SK-N-SH treated with all-trans-retinoic acid at 6 μM for 48 hours (cell line): ENCODE results near the gene MAML3.

Experiments
- ATAC-seq: fragments of 200-7000 bp; cut with Tn5 transposase; 3 replicates; pipeline ENCODE4 v1.9.1; 2020; ENCODE audit warnings: mild to moderate bottlenecking, moderate library complexity
- ARNTL ChIP-seq: fragments of 450-650 bp; formaldehyde crosslinking; IDR thresholded peaks from 2 replicates; pipeline ENCODE4 v1.5.0; 2020; ENCODE audit warnings: low read depth, mild to moderate bottlenecking, moderate library complexity, borderline replicate concordance
- BACH2 ChIP-seq: fragments of 250-450 bp; sonication (Bioruptor Pico); IDR thresholded peaks from 2 replicates; pipeline ENCODE4 v1.9.0; 2021; ENCODE audit warnings: mild to moderate bottlenecking, borderline replicate concordance
- CREB5 ChIP-seq: fragments of 250-450 bp; sonication (Bioruptor Pico); IDR thresholded peaks from 2 replicates; pipeline ENCODE4 v1.5.1; 2020; ENCODE audit warnings: low read depth, mild to moderate bottlenecking, moderate library complexity
- CSDC2 ChIP-seq: fragments of 250-450 bp; sonication (Bioruptor Pico); IDR thresholded peaks from 2 replicates; pipeline ENCODE4 v1.5.0; 2020; ENCODE audit warnings: mild to moderate bottlenecking, moderate library complexity
- ESRRG ChIP-seq: fragments of 250-450 bp; sonication (Bioruptor Pico); IDR thresholded peaks from 2 replicates; pipeline ENCODE4 v1.6.1; 2021; ENCODE audit warnings: mild to moderate bottlenecking
- GLIS3 ChIP-seq: fragments of 250-450 bp; sonication (Bioruptor Pico); IDR thresholded peaks from 2 replicates; pipeline ENCODE4 v1.5.0; 2020; ENCODE audit warnings: mild to moderate bottlenecking, moderate library complexity
- ISL1 ChIP-seq: fragments of 250-450 bp; sonication (Bioruptor Pico); IDR thresholded peaks from 2 replicates; pipeline ENCODE4 v2.1.2; 2022; ENCODE audit warnings: mild to moderate bottlenecking, moderate library complexity
- OSR1 ChIP-seq: fragments of 250-450 bp; sonication (Bioruptor Pico); IDR thresholded peaks from 2 replicates; pipeline ENCODE4 v1.8.0; 2022; ENCODE audit warnings: moderate library complexity, mild to moderate bottlenecking, inconsistent platforms
- PATZ1 ChIP-seq: fragments of 250-450 bp; sonication (Bioruptor Pico); IDR thresholded peaks from 2 replicates; pipeline ENCODE4 v1.8.0; 2020; ENCODE audit warnings: mild to moderate bottlenecking, moderate library complexity, borderline replicate concordance
- POU6F1 ChIP-seq: fragments of 250-450 bp; sonication (Bioruptor Pico); IDR thresholded peaks from 2 replicates; pipeline ENCODE4 v1.8.0; 2021; ENCODE audit warnings: low read depth, mild to moderate bottlenecking, moderate library complexity, borderline replicate concordance
- PPARA ChIP-seq: fragments of 250-450 bp; sonication (Bioruptor Pico); IDR thresholded peaks from 2 replicates; pipeline ENCODE4 v1.5.0; 2020; ENCODE audit warnings: mild to moderate bottlenecking, borderline replicate concordance
- RARB ChIP-seq: fragments of 250-450 bp; sonication (Bioruptor Pico); IDR thresholded peaks from 2 replicates; pipeline ENCODE4 v1.8.0; 2021; ENCODE audit warnings: mild to moderate bottlenecking, moderate library complexity
- SNAI2 ChIP-seq: fragments of 250-450 bp; sonication (Bioruptor Pico); IDR thresholded peaks from 2 replicates; pipeline ENCODE4 v1.5.0; 2020; ENCODE audit warnings: mild to moderate bottlenecking, moderate library complexity
- TCF4 ChIP-seq: fragments of 250-450 bp; sonication (Bioruptor Pico); IDR thresholded peaks from 2 replicates; pipeline ENCODE4 v1.8.0; 2021; ENCODE audit warnings: mild to moderate bottlenecking, moderate library complexity, borderline replicate concordance
- TSHZ2 ChIP-seq: fragments of 250-450 bp; sonication (Bioruptor Pico); IDR thresholded peaks from 2 replicates; pipeline ENCODE4 v1.5.0; 2020; ENCODE audit warnings: mild to moderate bottlenecking, moderate library complexity
- ZC3H10 ChIP-seq: fragments of 250-450 bp; sonication (Bioruptor Pico); IDR thresholded peaks from 2 replicates; pipeline ENCODE4 v1.5.1; 2021; ENCODE audit warnings: mild to moderate bottlenecking, moderate library complexity
- ZFP3 ChIP-seq: fragments of 250-450 bp; sonication (Bioruptor Pico); IDR thresholded peaks from 2 replicates; pipeline ENCODE4 v1.5.0; 2020; ENCODE audit warnings: mild to moderate bottlenecking, moderate library complexity
- ZFP30 ChIP-seq: fragments of 450-650 bp; formaldehyde crosslinking; IDR thresholded peaks from 2 replicates; pipeline ENCODE4 v1.5.0; 2022; ENCODE audit warnings: mild to moderate bottlenecking, moderate library complexity
- ZNF565 ChIP-seq: fragments of 450-650 bp; formaldehyde crosslinking; conservative IDR thresholded peaks from 2 replicates; pipeline ENCODE4 v1.5.0; 2020; ENCODE audit warnings: low read depth, mild to moderate bottlenecking, moderate library complexity
- ZNF70 ChIP-seq: fragments of 450-650 bp; formaldehyde crosslinking; IDR thresholded peaks from 2 replicates; pipeline ENCODE4 v1.5.0; 2020; ENCODE audit warnings: mild to moderate bottlenecking, moderate library complexity
- ZNF8 ChIP-seq: fragments of 450-650 bp; formaldehyde crosslinking; IDR thresholded peaks from 2 replicates; pipeline ENCODE4 v1.5.0; 2020; ENCODE audit warnings: mild to moderate bottlenecking, moderate library complexity

The MAML3 gene

GRCh38 chr4:140110542-140111215, 43.3 kb downstream of the MAML3 start:
- TF ChIP-seq TCF4 (CRISPR knock-in tag) (no peak), RARB (no peak), ARNTL (no peak), ZNF8 (no peak), ZNF70 (no peak), TSHZ2 (CRISPR knock-in tag) (no peak), PPARA (CRISPR knock-in tag) (no peak), ZNF565 (no peak), ZFP30 (CRISPR knock-in tag) (no peak), GLIS3 (CRISPR knock-in tag) (no peak), CSDC2 (no peak), ESRRG (CRISPR knock-in tag) (no peak), PATZ1 (CRISPR knock-in tag) (no peak), SNAI2 (no peak), ZFP3 (CRISPR knock-in tag) (no peak), BACH2 (no peak), CREB5 (CRISPR knock-in tag) (no peak), OSR1 (no peak)
- TF ChIP-seq, all 23 proteins: peak for 0
- no peak for ATAC-seq

GRCh38 chr4:140109737-140110136, 44.2 kb downstream of the MAML3 start:
- ATAC-seq, result peak; percentile 22; the same call in 1 of the 3 replicates
- TF ChIP-seq ARNTL, result no peak
- no peak for TF ChIP-seq CREB5 (CRISPR knock-in tag)
- TF ChIP-seq ZFP3 (CRISPR knock-in tag), result no peak

- no peak for ATAC-seq
- TF ChIP-seq CREB5 (CRISPR knock-in tag), result no peak
- no peak for TF ChIP-seq ZC3H10 (CRISPR knock-in tag)
- no peak for TF ChIP-seq POU6F1 (CRISPR knock-in tag)
- TF ChIP-seq ZNF8, result no peak
- no peak for TF ChIP-seq ISL1 (CRISPR knock-in tag)
- TF ChIP-seq ARNTL, result no peak
- TF ChIP-seq BACH2, result no peak
- no peak for TF ChIP-seq OSR1
Measured at GRCh38 chr4:140109292-140109691, 44.7 kb downstream of the MAML3 start.
